IMR-90 (cell line): Measurements from ENCODE around the gene UBE2O. TPM values are rescaled to one million over a fixed set of nuclear protein-coding genes. Genes with fewer than 3 reads are reported as not detected.

Source experiments
- ATAC-seq: fragments of 200-7000 bp; cut with Tn5 transposase; 2 replicates; pipeline ENCODE4 v1.9.1; 2020; ENCODE audit warnings: low read depth, mild to moderate bottlenecking, moderate library complexity
- BruUV-seq: library from RNA; stranded (reverse); fragments of 400-500 nt; replicated peaks from 2 replicates; lab custom pipeline; 2021; lab: Mats Ljungman, UMichigan
- CTCF ChIA-PET: fragments of 300-600 bp; formaldehyde crosslinking; extraction: SDS; loops from one replicate; lab custom pipeline; 2021; ENCODE audit warnings: antibody characterized with exemption; lab: Yijun Ruan, JAX
- POLR2A ChIA-PET: fragments of 300-600 bp; sonication (Branson Sonifier 250); formaldehyde crosslinking; loops from one replicate; lab custom pipeline; 2022; ENCODE audit warnings: antibody characterized with exemption; ENCODE audit not compliant: unreplicated experiment; lab: Charles Lee
- DNase-seq: peaks from one replicate; pipeline ENCODE4 v3.0.0; 2013
- H2AFZ ChIP-seq: replicated peaks from 2 replicates; pipeline ENCODE3; 2013; ENCODE audit warnings: low read length, mild to moderate bottlenecking; ENCODE audit not compliant: poor library complexity
- H2AK5ac ChIP-seq: 2 replicates; pipeline ENCODE4 v1.6.1; 2013; ENCODE audit warnings: low read depth, low read length, inconsistent platforms
- H2AK9ac ChIP-seq: replicated peaks from 2 replicates; pipeline ENCODE3; 2013; ENCODE audit warnings: mild to moderate bottlenecking, low read depth, low read length, moderate library complexity; ENCODE audit not compliant: poor library complexity
- H2BK120ac ChIP-seq: 2 replicates; pipeline ENCODE4 v1.6.1; 2013; ENCODE audit warnings: low read depth, low read length, inconsistent platforms
- H2BK15ac ChIP-seq: 3 replicates; pipeline ENCODE4 v1.6.1; 2013; ENCODE audit warnings: low read depth, low read length, inconsistent platforms
- H2BK20ac ChIP-seq: 2 replicates; pipeline ENCODE4 v1.6.1; 2013; ENCODE audit warnings: low read depth, mild to moderate bottlenecking, inconsistent platforms, low read length, moderate library complexity
- H2BK5ac ChIP-seq: 2 replicates; pipeline ENCODE4 v1.6.1; 2013; ENCODE audit warnings: mild to moderate bottlenecking, low read depth, low read length, inconsistent platforms; ENCODE audit not compliant: poor library complexity, severe bottlenecking
- H3K14ac ChIP-seq: replicated peaks from 2 replicates; pipeline ENCODE4 v1.6.1; 2013; ENCODE audit warnings: low read depth, low read length, inconsistent platforms
- H3K18ac ChIP-seq: 2 replicates; pipeline ENCODE4 v1.6.1; 2013; ENCODE audit warnings: low read depth, low read length, control low read depth
- H3K23ac ChIP-seq: 2 replicates; pipeline ENCODE4 v1.6.1; 2013; ENCODE audit warnings: low read depth, low read length, inconsistent platforms
- H3K27ac ChIP-seq: 2 replicates; pipeline ENCODE4 v1.5.1; 2013; ENCODE audit warnings: mild to moderate bottlenecking, control low read depth, low read length; ENCODE audit not compliant: insufficient read depth
- H3K27me3 ChIP-seq: 2 replicates; pipeline ENCODE4 v1.6.1; 2013; ENCODE audit warnings: low read length; ENCODE audit not compliant: control insufficient read depth, insufficient read depth
- H3K36me3 ChIP-seq: 2 replicates; pipeline ENCODE4 v1.6.1; 2013; ENCODE audit warnings: low read length, mixed read lengths; ENCODE audit not compliant: control insufficient read depth, insufficient read depth
- H3K4ac ChIP-seq: 2 replicates; pipeline ENCODE4 v1.6.1; 2013; ENCODE audit warnings: low read depth, low read length, inconsistent platforms
- H3K4me1 ChIP-seq: 2 replicates; pipeline ENCODE4 v1.6.1; 2013; ENCODE audit warnings: low read length, mixed read lengths; ENCODE audit not compliant: control insufficient read depth, insufficient read depth
- H3K4me2 ChIP-seq: 2 replicates; pipeline ENCODE4 v1.6.1; 2013; ENCODE audit warnings: low read depth, mild to moderate bottlenecking, control low read depth, low read length, moderate library complexity
- H3K4me3 ChIP-seq: 2 replicates; pipeline ENCODE4 v1.5.1; 2013; ENCODE audit warnings: low read depth, mild to moderate bottlenecking, control low read depth, low read length, moderate library complexity; ENCODE audit not compliant: insufficient read depth
- H3K56ac ChIP-seq: 2 replicates; pipeline ENCODE4 v1.6.1; 2013; ENCODE audit warnings: low read length, inconsistent platforms; ENCODE audit not compliant: insufficient read depth; ENCODE audit errors: extremely low read depth
- H3K79me1 ChIP-seq, 2 experiments: 2 replicates each; pipeline ENCODE4 v1.6.1; 2013; ENCODE audit warnings: low read length in 2 of 2, inconsistent platforms in 1 of 2, low read depth in 1 of 2
- H3K9ac ChIP-seq: 2 replicates; pipeline ENCODE4 v1.6.1; 2013; ENCODE audit warnings: low read depth, low read length, control low read depth
- H3K9me1 ChIP-seq: 2 replicates; pipeline ENCODE4 v1.6.1; 2013; ENCODE audit warnings: low read length, inconsistent platforms; ENCODE audit not compliant: insufficient read depth
- H3K9me3 ChIP-seq: 2 replicates; pipeline ENCODE4 v1.6.1; 2013; ENCODE audit warnings: low read length; ENCODE audit not compliant: control insufficient read depth, insufficient read depth
- H4K20me1 ChIP-seq: 2 replicates; pipeline ENCODE4 v1.6.1; 2013; ENCODE audit warnings: low read length, inconsistent platforms; ENCODE audit not compliant: insufficient read depth
- H4K5ac ChIP-seq: 2 replicates; pipeline ENCODE4 v1.6.1; 2013; ENCODE audit warnings: mild to moderate bottlenecking, low read depth, low read length, control low read depth
- H4K8ac ChIP-seq, 2 experiments: 2 replicates each; pipeline ENCODE4 v1.6.1; 2013; ENCODE audit warnings: low read depth in 2 of 2, low read length in 2 of 2, control low read depth in 1 of 2, inconsistent platforms in 1 of 2
- H4K91ac ChIP-seq: 2 replicates; pipeline ENCODE4 v1.6.1; 2013; ENCODE audit warnings: low read depth, low read length, inconsistent platforms; ENCODE audit not compliant: insufficient read depth
- BHLHE40 ChIP-seq: fragments of 150-350 bp; IDR thresholded peaks from 2 replicates; pipeline ENCODE4 v1.6.1; 2016; ENCODE audit warnings: mild to moderate bottlenecking, low read depth, low read length
- RFX5 ChIP-seq: IDR thresholded peaks from 2 replicates; pipeline ENCODE4 v1.8.0; 2012; ENCODE audit warnings: low read depth, mild to moderate bottlenecking, low read length, moderate library complexity
- WGBS, 2 experiments: methylation state at CpG; one replicate each; pipeline versions ENCODE4 v1.1.5 to v1.1.7; 2013; ENCODE audit warnings: missing lambda C conversion rate in 2 of 2; ENCODE audit not compliant: insufficient read length in 1 of 2; ENCODE audit errors: extremely low coverage in 2 of 2; 5-methylcytosine and 5-hydroxymethylcytosine counted together
- dilution Hi-C: fragments of 300-500 bp; cut with HindIII; formaldehyde crosslinking; loops from one replicate; pipeline ENCODE4 v1.14.3; 2018; ENCODE audit warnings: low sequenced_read_pairs; ENCODE audit not compliant: unreplicated experiment
- in situ Hi-C: fragments of 300-500 bp; cut with MboI; formaldehyde crosslinking; loops from 3 replicates; pipeline ENCODE4 v1.14.3; 2019; ENCODE audit warnings: low sequenced_read_pairs, inconsistent platforms, mixed read lengths
- intact Hi-C: fragments of 100-400 bp; cut with micrococcal nuclease; formaldehyde crosslinking; loops from 2 replicates; pipeline ENCODE4 v1.10.0; 2022
- polyA plus RNA-seq, 3 experiments: library from polyadenylated mRNA; depleted of rRNA; stranded (reverse); fragments of >200 nt; gene quantifications; 2 replicates each; pipeline ENCODE4 v1.2.3, GENCODE V29; 2012; ENCODE audit warnings: low replicate concordance in 1 of 3
- total RNA-seq: library from RNA; depleted of rRNA; stranded (reverse); fragments of >200 nt; gene quantifications from 2 replicates; pipeline ENCODE4 v1.2.3, GENCODE V29; 2012

UBE2O gene
- total and polyA plus RNA-seq, 2 of the 4 experiments (the other 2 are of a cell fraction), result 17.6 TPM

GRCh38 chr17:76461765-76462555 lies 9.0 kb upstream of the UBE2O start:
- no peaks in the 10 kb centered on the region for H3K9me3 ChIP-seq
- H3K79me1 ChIP-seq, result no peaks in the 10 kb centered on the region
- H3K23ac ChIP-seq, result no peak overlapping the region
- TF ChIP-seq RFX5 (no peak), BHLHE40 (no peak)
- no peaks in the 10 kb centered on the region for H3K27me3 ChIP-seq
- no peak overlapping the region for H3K27ac ChIP-seq
- no peak for DNase-seq
- no peak overlapping the region for H2BK20ac ChIP-seq
- H3K9me1 ChIP-seq, result no peaks in the 10 kb centered on the region
- no peak overlapping the region for H3K56ac ChIP-seq
- H3K4me1 ChIP-seq, result peaks cover 6% of the 10 kb centered on the region; the same call in 1 of the 2 replicates
- H3K4me3 ChIP-seq, result no peak overlapping the region
- no peaks in the 10 kb centered on the region for H3K36me3 ChIP-seq
- in situ Hi-C loops, result no loop called here
- H3K4me2 ChIP-seq, result no peak overlapping the region
- H3K9ac ChIP-seq, result no peak overlapping the region
- no peak overlapping the region for H4K5ac ChIP-seq
- dilution Hi-C loops, result no loop called here
- 0 out of 2 replicates have a peak overlapping the region, but pooled peaks have one; percentile 2 for H2AK5ac ChIP-seq
- CTCF ChIA-PET, result no interaction called here
- no peak overlapping the region for H2BK5ac ChIP-seq
- H2AFZ ChIP-seq, result peak overlapping the region; percentile 63
- H4K91ac ChIP-seq, result no peak overlapping the region
- no peak overlapping the region for H2BK120ac ChIP-seq
- H4K20me1 ChIP-seq, result no peaks in the 10 kb centered on the region
- no peak for ATAC-seq
- POLR2A ChIA-PET, result no interaction called here
- no peak overlapping the region for H4K8ac ChIP-seq
- H3K18ac ChIP-seq, result no peak overlapping the region
- intact Hi-C loops, result loop anchor here (2.0 to 5.0 kb wide), 2 partner anchors 160 to 219 kb away; no protein-coding TSS in a partner anchor
- 71% methylated on average over 7 of the region's 11 CpGs; no CpG with 5 or more reads in 1 of the 2 experiments for WGBS, 2 experiments
- no peak overlapping the region for H2BK15ac ChIP-seq
- no TSS peak for BruUV-seq
- H2AK9ac ChIP-seq, result no peak overlapping the region
- H3K14ac ChIP-seq, result no peak overlapping the region
- no peak overlapping the region for H3K4ac ChIP-seq
